ENCODE measurements around the gene AKNA. TPM values are rescaled to one million over a fixed set of nuclear protein-coding genes. Genes with fewer than 3 reads are reported as not detected.

The AKNA gene
- total RNA-seq, 1 donor, result 11.2 TPM

- H3K4me3 ChIP-seq (ENCODE audit: low read depth, low read length), result no peak overlapping the region
- TF ChIP-seq, protein P1, sequence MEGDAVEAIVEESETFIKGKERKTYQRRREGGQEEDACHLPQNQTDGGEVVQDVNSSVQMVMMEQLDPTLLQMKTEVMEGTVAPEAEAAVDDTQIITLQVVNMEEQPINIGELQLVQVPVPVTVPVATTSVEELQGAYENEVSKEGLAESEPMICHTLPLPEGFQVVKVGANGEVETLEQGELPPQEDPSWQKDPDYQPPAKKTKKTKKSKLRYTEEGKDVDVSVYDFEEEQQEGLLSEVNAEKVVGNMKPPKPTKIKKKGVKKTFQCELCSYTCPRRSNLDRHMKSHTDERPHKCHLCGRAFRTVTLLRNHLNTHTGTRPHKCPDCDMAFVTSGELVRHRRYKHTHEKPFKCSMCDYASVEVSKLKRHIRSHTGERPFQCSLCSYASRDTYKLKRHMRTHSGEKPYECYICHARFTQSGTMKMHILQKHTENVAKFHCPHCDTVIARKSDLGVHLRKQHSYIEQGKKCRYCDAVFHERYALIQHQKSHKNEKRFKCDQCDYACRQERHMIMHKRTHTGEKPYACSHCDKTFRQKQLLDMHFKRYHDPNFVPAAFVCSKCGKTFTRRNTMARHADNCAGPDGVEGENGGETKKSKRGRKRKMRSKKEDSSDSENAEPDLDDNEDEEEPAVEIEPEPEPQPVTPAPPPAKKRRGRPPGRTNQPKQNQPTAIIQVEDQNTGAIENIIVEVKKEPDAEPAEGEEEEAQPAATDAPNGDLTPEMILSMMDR (IDR thresholded peaks at IDR 0.05; ENCODE audit: insufficient read depth, low read depth, low read length), result no peak
- DNase-seq (ENCODE audit: low read depth), result no peak
These were observed 6.9 kb upstream of the AKNA start for GRCh38 chr9:114394523-114395333.

DNA sequence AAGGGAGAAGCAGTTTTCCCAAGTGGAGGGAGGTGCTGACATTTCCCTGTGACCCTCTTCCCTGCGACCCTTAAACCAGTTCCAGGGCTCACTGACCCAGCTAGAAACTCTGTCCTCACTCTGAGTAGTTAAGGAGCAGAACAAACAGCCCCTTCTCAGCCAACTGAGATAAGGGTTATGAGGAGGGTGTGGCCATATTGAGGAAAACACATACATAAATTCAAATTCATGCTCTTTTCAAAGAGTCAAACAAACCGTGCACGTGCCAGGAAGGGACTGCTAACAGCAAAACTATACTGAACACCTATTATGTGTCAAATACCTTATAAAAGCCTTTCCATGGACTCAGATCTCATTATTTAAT, 4.9 kb upstream of the AKNA start:
- TF ChIP-seq, protein P1 (IDR thresholded peaks at IDR 0.05; ENCODE audit: insufficient read depth, low read depth, low read length), result no peak
- no peak for DNase-seq (ENCODE audit: low read depth)
- H3K4me3 ChIP-seq (ENCODE audit: low read depth, low read length), result no peak overlapping the region

GRCh38 chr9:114390952-114391351, 3.2 kb upstream of the AKNA start:
- DNase-seq (ENCODE audit: low read depth), result no peak
- TF ChIP-seq, protein P1 (IDR thresholded peaks at IDR 0.05; ENCODE audit: insufficient read depth, low read depth, low read length), result no peak
- no peak overlapping the region for H3K4me3 ChIP-seq (ENCODE audit: low read depth, low read length)

DNA sequence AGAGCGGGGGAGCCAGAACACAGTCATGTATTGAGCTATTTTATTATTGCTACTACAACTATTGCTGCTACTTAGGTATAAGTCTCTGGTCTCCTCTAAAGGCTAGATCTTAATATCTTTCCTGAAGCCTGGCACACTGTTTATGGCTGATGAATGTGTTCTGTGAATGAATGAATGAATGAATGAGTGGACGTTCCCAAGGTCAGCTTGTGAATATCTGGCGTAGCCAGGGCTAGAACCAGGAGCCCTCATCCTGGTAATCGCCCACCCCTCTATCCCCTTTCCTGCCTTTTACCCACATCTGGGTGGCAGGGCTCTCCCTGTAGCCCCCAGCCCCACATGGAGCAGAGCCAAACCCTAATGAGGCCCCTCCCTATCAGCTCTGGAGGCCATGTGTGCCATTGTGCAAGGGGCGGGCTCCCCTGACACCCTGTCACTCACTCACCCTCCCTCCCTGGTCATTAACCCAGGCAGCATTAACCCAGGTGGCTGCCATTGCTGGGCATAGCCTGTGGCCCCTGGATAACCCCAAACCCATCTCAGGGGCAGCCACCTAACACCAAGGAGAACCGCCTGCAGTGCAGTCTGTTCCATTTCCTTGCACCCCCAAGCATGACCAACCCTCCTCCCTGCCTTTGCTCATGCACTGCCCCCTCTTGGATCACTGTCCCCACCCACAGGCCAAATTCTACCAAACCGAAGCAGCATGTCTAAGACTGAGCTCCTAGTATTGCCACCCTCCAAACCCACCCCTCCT, 2.0 kb upstream of the AKNA start:
- DNase-seq (ENCODE audit: low read depth), result no peak
- TF ChIP-seq, protein P1 (IDR thresholded peaks at IDR 0.05; ENCODE audit: insufficient read depth, low read depth, low read length), result no peak
- H3K4me3 ChIP-seq (ENCODE audit: low read depth, low read length), result no peak overlapping the region

- H3K4me3 ChIP-seq (ENCODE audit: low read depth, low read length), result no peak overlapping the region
- TF ChIP-seq, protein P1 (IDR thresholded peaks at IDR 0.05; ENCODE audit: insufficient read depth, low read depth, low read length), result no peak
- no peak for DNase-seq (ENCODE audit: low read depth)
These were observed 1.1 kb upstream of the AKNA start for GRCh38 chr9:114388764-114389375.

- TF ChIP-seq, protein P1 (IDR thresholded peaks at IDR 0.05; ENCODE audit: insufficient read depth, low read depth, low read length), result no peak
- DNase-seq (ENCODE audit: low read depth), result no peak
- peak overlapping the region; percentile 64 for H3K4me3 ChIP-seq (ENCODE audit: low read depth, low read length)
These were observed 538 bp upstream of the AKNA start for GRCh38 chr9:114388357-114388682.

All from fibroblast of villous mesenchyme (primary cell).